Activated CD4-positive, alpha-beta T cell treated with anti-CD3 and anti-CD28 coated beads for 24 hours (primary cell): ENCODE results near the gene RBKS.
"Not testable (repeated sequence)": the region's sequence is repeated elsewhere in the genome, so short reads cannot be mapped to it uniquely, and the experiment has no call there.

ENCODE experiments used
- DNase-seq, 2 donors: peaks; one replicate each; pipeline ENCODE4 v3.0.0-alpha.2; 2020; ENCODE audit warnings: low read depth in 2 of 2

Gene RBKS

GRCh38 chr2:27906074-27906473 is 15.9 kb upstream of the RBKS start:
- no peak for DNase-seq

- DNase-seq = no peak
Observed at GRCh38 chr2:27904405-27904665, 14.1 kb upstream of the RBKS start.

GRCh38 chr2:27903649-27904404 is 13.6 kb upstream of the RBKS start:
- no peak for DNase-seq

GRCh38 chr2:27903018-27903417 is 12.8 kb upstream of the RBKS start:
- no peak for DNase-seq

GRCh38 chr2:27902098-27902497 is 11.9 kb upstream of the RBKS start:
- no peak for DNase-seq

GRCh38 chr2:27901234-27901633 is 11.0 kb upstream of the RBKS start:
- peak; percentile 10 to 17 for DNase-seq

- no peak for DNase-seq
Observed at GRCh38 chr2:27897717-27898116, 7.5 kb upstream of the RBKS start.

- DNase-seq = no peak
Observed at GRCh38 chr2:27893006-27893405, 2.8 kb upstream of the RBKS start.

GRCh38 chr2:27891673-27892105 is 1.5 kb upstream of the RBKS start:
- no peak for DNase-seq

GRCh38 chr2:27890924-27891672 is 911 bp upstream of the RBKS start:
- DNase-seq = peak; percentile 60 to 81

GRCh38 chr2:27889774-27890145 is 427 bp downstream of the RBKS start:
- no peak for DNase-seq

GRCh38 chr2:27888790-27889189 is 1.4 kb downstream of the RBKS start:
- no peak for DNase-seq

- no peak for DNase-seq
Observed at GRCh38 chr2:27887830-27888229, 2.4 kb downstream of the RBKS start.

GRCh38 chr2:27887111-27887510 is 3.1 kb downstream of the RBKS start:
- no peak for DNase-seq

- DNase-seq = no peak
Observed at GRCh38 chr2:27886322-27886721, 3.9 kb downstream of the RBKS start.

GRCh38 chr2:27885661-27886060 is 4.5 kb downstream of the RBKS start:
- no peak for DNase-seq

- no peak for DNase-seq
Observed at GRCh38 chr2:27885234-27885633, 5.0 kb downstream of the RBKS start.

GRCh38 chr2:27884601-27885000 is 5.6 kb downstream of the RBKS start:
- no peak for DNase-seq

- not testable (repeated sequence) for DNase-seq
Observed at GRCh38 chr2:27882584-27882922, 7.6 kb downstream of the RBKS start.

GRCh38 chr2:27881815-27882583 is 8.2 kb downstream of the RBKS start:
- not testable (repeated sequence) for DNase-seq

GRCh38 chr2:27878825-27879224 is 11.4 kb downstream of the RBKS start:
- DNase-seq = no peak

GRCh38 chr2:27875089-27875881 is 14.9 kb downstream of the RBKS start:
- DNase-seq = no peak
